PC-3 (cell line): ENCODE measurements around the gene ALDOC.

Experiments
- CTCF ChIP-seq: fragments of 300-600 bp; sonication (generic); conservative IDR thresholded peaks from 2 replicates; pipeline ENCODE4 v1.5.1; 2017; ENCODE audit warnings: antibody characterized with exemption, low read depth, mild to moderate bottlenecking, low read length
- EZH2 ChIP-seq: fragments of 300-600 bp; sonication (generic); IDR thresholded peaks from one replicate; pipeline ENCODE4 v1.6.1; 2017; ENCODE audit warnings: antibody characterized with exemption, mild to moderate bottlenecking, low read length; ENCODE audit not compliant: unreplicated experiment
- EZH2phosphoT487 ChIP-seq: fragments of 300-600 bp; sonication (generic); IDR thresholded peaks from 2 replicates; pipeline ENCODE4 v1.6.1; 2018; ENCODE audit warnings: mild to moderate bottlenecking, antibody characterized with exemption, low read length, borderline replicate concordance

GRCh38 chr17:28584434-28584833 is 7.7 kb upstream of the ALDOC start:
- TF ChIP-seq CTCF (no peak), EZH2phosphoT487 (no peak), EZH2 (no peak)
